Psoas muscle (tissue), 8 donors: ENCODE results near the gene MYO3B. TPM values are rescaled to one million over a fixed set of nuclear protein-coding genes. Genes with fewer than 3 reads are reported as not detected.

ENCODE experiments used
- ATAC-seq, 4 donors: fragments of 200-7000 bp; cut with Tn5 transposase; one replicate each; pipeline ENCODE4 v1.9.1; 2020; ENCODE audit warnings: moderate library complexity in 3 of 4, mild to moderate bottlenecking in 2 of 4
- DNase-seq, 2 donors: peaks; one replicate each; pipeline ENCODE4 v3.0.0-alpha.2; 2020
- H3K27ac ChIP-seq: fragments of 200-600 bp; one replicate; pipeline ENCODE4 v1.8.0; 2022
- H3K27me3 ChIP-seq, 3 donors: fragments of 200-600 bp in 1 of 3; one replicate each; pipeline versions ENCODE4 v1.6.1 to v1.8.0; 2013 to 2022; ENCODE audit warnings: low read length in 2 of 3, mild to moderate bottlenecking in 2 of 3, moderate library complexity in 1 of 3; ENCODE audit not compliant: insufficient read depth in 3 of 3
- H3K36me3 ChIP-seq, 2 donors: fragments of 200-600 bp in 1 of 2; one replicate each; pipeline versions ENCODE4 v1.6.1 to v1.8.0; 2013 to 2022; ENCODE audit warnings: low read depth in 1 of 2, mild to moderate bottlenecking in 1 of 2, moderate library complexity in 1 of 2; ENCODE audit not compliant: insufficient read depth in 1 of 2
- H3K4me1 ChIP-seq: fragments of 200-600 bp; one replicate; pipeline ENCODE4 v1.8.0; 2022
- H3K4me3 ChIP-seq: fragments of 200-600 bp; one replicate; pipeline ENCODE4 v1.8.0; 2022; ENCODE audit warnings: mild to moderate bottlenecking
- H3K9me3 ChIP-seq: fragments of 200-600 bp; one replicate; pipeline ENCODE4 v1.8.0; 2022
- WGBS, 3 donors: extraction: QIAGEN DNeasy Blood & Tissue Kit; methylation state at CpG; one replicate each; pipeline versions ENCODE4 v1.1.6 to v1.1.7; 2013; 5-methylcytosine and 5-hydroxymethylcytosine counted together
- intact Hi-C, 2 donors: fragments of 100-400 bp; cut with DNase I; formaldehyde crosslinking; loops; one replicate each; pipeline versions ENCODE4 v1.11.0 to v1.14.2; 2022
- long read RNA-seq, 2 donors: library from polyadenylated mRNA; unstranded; transcript quantifications; one replicate each; pipeline ENCODE4 v2.0.0, GENCODE V29; 2021
- polyA plus RNA-seq, 3 donors: library from polyadenylated mRNA; stranded (reverse); fragments of 200-250 nt; gene quantifications; one replicate each; pipeline ENCODE4 v1.2.3, GENCODE V29; 2013
- total RNA-seq, 4 donors: library from RNA; stranded (reverse); fragmentation: NEBNext Ultra II Directional in 2 of 4; extraction: Animal tissue kit (Norgen Biotek cat#: 25700) in 2 of 4; gene quantifications; one replicate each; pipeline versions ENCODE4 v1.2.1 to v1.2.4, GENCODE V29; 2021 to 2023
- TF ChIP-seq, protein P1 (sequence below): fragments of 200-600 bp; IDR thresholded peaks from one replicate; pipeline ENCODE4 v1.8.0; 2022; ENCODE audit warnings: antibody characterized with exemption
- donor health status: healthy with polysubstance abuse.
- donor health status: DM: no; HTN: no; CAD: no; lungs with moderate emphysema.
- donor health status: Bipolar disorder and iron deficiency.
- donor health status: healthy.
- donor health status: DM: yes; HTN: yes; CAD: no.
- donor health status: DM: no; HTN: no; CAD: no.
- donor health status: DM: no; HTN: no; CAD: no.
- donor health status: DM: yes; HTN: yes; CAD: no.

MYO3B gene
- total RNA-seq (under 1 TPM in 2 of 4 donors, not detected in 2; 0.04 to 0.32 TPM), polyA plus RNA-seq (not detected)
- long read RNA-seq, donor 1, result 0 reads
- long read RNA-seq, donor 2, result 0 reads

GRCh38 chr2:170177950-170178781 lies at the start of gene MYO3B:
Gene MYO3B (plus strand): TSS chr2:170178147. CDS start chr2:170178288, 141 bp downstream.
- Histone ChIP-seq H3K27ac (peak within 1 kb of the TSS; percentile 23), H3K4me1 (no peaks in the 10 kb centered on the region), H3K36me3 (no peaks in the 10 kb centered on the region), H3K27me3 (peaks cover 0 to 2% (median 0%) of the 10 kb centered on the region in 3 donors), H3K4me3 (no peak within 1 kb of the TSS), H3K9me3 (no peaks in the 10 kb centered on the region)
- TF ChIP-seq, protein P1, sequence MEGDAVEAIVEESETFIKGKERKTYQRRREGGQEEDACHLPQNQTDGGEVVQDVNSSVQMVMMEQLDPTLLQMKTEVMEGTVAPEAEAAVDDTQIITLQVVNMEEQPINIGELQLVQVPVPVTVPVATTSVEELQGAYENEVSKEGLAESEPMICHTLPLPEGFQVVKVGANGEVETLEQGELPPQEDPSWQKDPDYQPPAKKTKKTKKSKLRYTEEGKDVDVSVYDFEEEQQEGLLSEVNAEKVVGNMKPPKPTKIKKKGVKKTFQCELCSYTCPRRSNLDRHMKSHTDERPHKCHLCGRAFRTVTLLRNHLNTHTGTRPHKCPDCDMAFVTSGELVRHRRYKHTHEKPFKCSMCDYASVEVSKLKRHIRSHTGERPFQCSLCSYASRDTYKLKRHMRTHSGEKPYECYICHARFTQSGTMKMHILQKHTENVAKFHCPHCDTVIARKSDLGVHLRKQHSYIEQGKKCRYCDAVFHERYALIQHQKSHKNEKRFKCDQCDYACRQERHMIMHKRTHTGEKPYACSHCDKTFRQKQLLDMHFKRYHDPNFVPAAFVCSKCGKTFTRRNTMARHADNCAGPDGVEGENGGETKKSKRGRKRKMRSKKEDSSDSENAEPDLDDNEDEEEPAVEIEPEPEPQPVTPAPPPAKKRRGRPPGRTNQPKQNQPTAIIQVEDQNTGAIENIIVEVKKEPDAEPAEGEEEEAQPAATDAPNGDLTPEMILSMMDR, result no peak
- ATAC-seq, result peak in 2 of 4 donors; percentile 23 to 45
- 26 to 38% (median 26%) methylated on average over 3 of the region's 3 CpGs for WGBS, 3 donors
- no peak for DNase-seq
- intact Hi-C loops, result no loop called here

DNA sequence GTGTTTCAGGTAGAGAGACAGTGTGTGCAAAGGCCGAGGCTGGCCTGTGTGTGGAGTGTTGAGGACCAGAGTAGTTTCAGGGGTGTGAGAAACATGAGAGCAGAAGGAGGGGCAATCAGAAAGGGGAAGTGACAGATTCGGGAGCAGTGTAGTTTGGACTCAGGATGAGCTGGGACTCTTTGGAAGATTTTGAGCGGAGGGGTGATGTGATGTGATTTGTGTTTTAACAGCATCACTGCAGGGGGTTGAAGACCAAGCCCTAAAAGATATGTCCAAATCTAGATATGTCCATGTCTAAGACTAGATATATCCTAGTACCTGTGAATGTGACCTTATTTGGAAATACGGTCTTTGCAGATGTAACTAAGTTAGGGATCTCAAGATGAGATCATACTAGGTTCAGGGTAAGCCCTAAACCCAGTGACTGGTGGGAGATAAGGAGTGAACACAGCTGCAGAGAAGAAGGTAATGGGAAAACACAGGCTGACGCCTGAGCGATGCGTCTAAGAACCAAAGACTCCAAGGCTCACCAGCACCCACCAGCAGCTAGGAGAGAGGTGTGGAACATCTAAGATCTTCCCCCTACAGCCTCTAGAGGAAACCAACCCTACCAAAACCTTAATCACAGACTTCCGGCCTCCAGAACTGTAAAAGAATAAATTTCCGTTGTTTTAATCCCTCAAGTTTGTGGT lies 38.5 kb upstream of the MYO3B start:
- ATAC-seq, result no peak
- no peaks in the 10 kb centered on the region for H3K27me3 ChIP-seq
- WGBS, 3 donors, result 72 to 83% (median 76%) methylated on average over 9 of the region's 9 CpGs

DNA sequence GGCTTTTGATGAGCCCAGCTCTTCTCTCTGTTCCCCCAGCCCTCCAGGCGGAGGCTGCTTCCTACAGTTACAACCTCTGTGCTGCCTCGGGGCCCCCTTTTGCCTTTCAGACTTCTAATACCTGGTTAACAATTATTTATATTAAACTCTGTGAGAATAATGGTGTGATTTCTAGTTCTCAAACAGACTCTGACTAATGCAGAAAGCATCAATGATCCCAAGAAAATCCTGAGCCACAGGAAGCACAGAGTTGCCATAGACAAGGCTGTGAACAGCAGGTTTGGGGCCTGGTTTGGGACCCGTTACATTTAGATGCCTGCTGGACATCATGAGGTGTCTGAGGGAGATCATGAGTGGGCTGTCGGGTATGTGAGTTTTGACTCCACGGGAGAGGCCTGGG lies 37.4 kb upstream of the MYO3B start:
- TF ChIP-seq, protein P1, result no peak
- DNase-seq (no peak), ATAC-seq (no peak)
- Histone ChIP-seq H3K4me1 (no peaks in the 10 kb centered on the region), H3K4me3 (no peak overlapping the region), H3K36me3 (no peaks in the 10 kb centered on the region), H3K27me3 (no peaks in the 10 kb centered on the region), H3K27ac (no peak overlapping the region), H3K9me3 (no peaks in the 10 kb centered on the region)
- intact Hi-C loops, result no loop called here
- WGBS, 3 donors, result 86 to 92% (median 92%) methylated on average over 5 of the region's 5 CpGs

More for the DNA sequence above, 38.5 kb upstream of the MYO3B start:
- Histone ChIP-seq H3K4me3 (no peak overlapping the region), H3K27ac (no peak overlapping the region), H3K4me1 (no peaks in the 10 kb centered on the region), H3K36me3 (no peaks in the 10 kb centered on the region), H3K9me3 (no peaks in the 10 kb centered on the region)
- TF ChIP-seq, protein P1, result no peak
- DNase-seq, result no peak
- intact Hi-C loops, result no loop called here

- Histone ChIP-seq H3K36me3 (no peaks in the 10 kb centered on the region), H3K4me3 (no peak overlapping the region), H3K27me3 (no peaks in the 10 kb centered on the region), H3K4me1 (no peaks in the 10 kb centered on the region), H3K27ac (no peak overlapping the region), H3K9me3 (no peaks in the 10 kb centered on the region)
- DNase-seq (no peak), ATAC-seq (no peak)
- TF ChIP-seq, protein P1, result no peak
- intact Hi-C loops, result no loop called here
- WGBS, 3 donors, result 76 to 82% (median 81%) methylated on average over 12 of the region's 12 CpGs
Observed at GRCh38 chr2:170141865-170142264, 36.1 kb upstream of the MYO3B start.
